ENCODE data around the gene C11orf86. TPM values are rescaled to one million over a fixed set of nuclear protein-coding genes. Genes with fewer than 3 reads are reported as not detected.
"Not testable (repeated sequence)": the region's sequence is repeated elsewhere in the genome, so short reads cannot be mapped to it uniquely, and the experiment has no call there.

The C11orf86 gene
- total and polyA plus RNA-seq, 5 experiments from 2014 or later = not detected

DNA sequence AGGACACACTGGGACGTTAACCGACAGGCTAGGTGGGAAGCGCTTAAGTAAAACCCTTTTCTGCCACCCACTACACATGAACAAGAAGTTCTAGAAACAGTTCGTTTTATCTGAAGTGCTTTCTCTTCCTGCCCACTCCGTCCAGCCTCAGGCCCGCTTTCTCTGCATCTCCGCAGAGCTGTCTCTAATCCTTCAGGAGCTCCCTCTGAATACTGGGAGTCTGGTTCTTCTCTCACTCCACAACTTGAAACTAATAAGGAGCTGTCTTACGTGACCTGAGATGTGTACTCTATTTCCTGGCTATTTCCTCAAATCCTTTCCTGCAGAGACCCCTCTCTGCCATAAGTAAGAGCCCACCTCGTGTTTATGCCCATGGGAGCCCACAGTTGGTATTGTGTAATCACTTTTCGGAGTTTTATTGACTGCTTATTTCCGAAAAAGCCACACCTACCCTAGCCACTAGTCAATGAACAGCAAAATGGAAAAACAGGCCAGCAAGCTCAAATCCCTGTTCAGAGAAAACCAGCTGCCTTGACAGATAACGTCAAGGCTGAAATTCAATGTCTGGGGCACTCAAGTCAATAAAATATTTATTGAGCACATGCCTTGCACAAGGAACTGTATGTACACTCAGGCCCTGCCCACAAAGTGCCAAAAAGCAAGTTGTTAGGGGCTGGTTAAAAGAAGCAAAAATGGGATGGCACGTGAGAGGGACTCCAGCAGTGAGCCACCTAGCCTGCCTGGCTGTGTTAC, 21.8 kb upstream of the C11orf86 start:
- POLR2A ChIA-PET = no interaction called here
- Mint-ChIP-seq H3K4me1 (peaks cover 9 to 14% (median 10%) of the 10 kb centered on the region in 4 donors), H3K27me3 (no peaks in the 10 kb centered on the region), H3K9me3 (no peaks in the 10 kb centered on the region), H3K36me3 (peaks cover 0 to 2% (median 0%) of the 10 kb centered on the region in 3 donors), H3K4me3 (no peak overlapping the region), H3K27ac (peak overlapping the region in 1 of 10 donors; percentile 26)
- DNase-seq (no peak), ATAC-seq (no peak)

GRCh38 chr11:66956689-66957290, 18.3 kb upstream of the C11orf86 start:
- peak in 3 of 10 donors; percentile 9 to 22 (median 12) for DNase-seq
- no peaks in the 10 kb centered on the region for H3K27me3 Mint-ChIP-seq
- peaks cover 0 to 2% (median 0%) of the 10 kb centered on the region in 3 donors for H3K36me3 Mint-ChIP-seq
- H3K4me3 Mint-ChIP-seq = peak overlapping the region; percentile 77 to 90 (median 86)
- no peak for ATAC-seq
- H3K4me1 Mint-ChIP-seq = peaks cover 17 to 23% (median 21%) of the 10 kb centered on the region in 4 donors
- no peaks in the 10 kb centered on the region for H3K9me3 Mint-ChIP-seq
- peak overlapping the region in 9 of 10 donors; percentile 29 to 90 (median 80) for H3K27ac Mint-ChIP-seq
- POLR2A ChIA-PET = interaction anchor here (0.5 kb wide), 1 partner anchor 23 kb away, joined by 3 read pairs; no protein-coding TSS in a partner anchor

GRCh38 chr11:66957971-66958231, 17.2 kb upstream of the C11orf86 start:
- ATAC-seq (peak; percentile 42 to 48), DNase-seq (peak in 1 of 10 donors; percentile 61)
- POLR2A ChIA-PET = interaction anchor here (1.1 kb wide), 1 partner anchor 116 kb away, joined by 3 read pairs; no protein-coding TSS in a partner anchor
- Mint-ChIP-seq H3K4me1 (peaks cover 17 to 23% (median 21%) of the 10 kb centered on the region in 4 donors), H3K9me3 (no peaks in the 10 kb centered on the region), H3K4me3 (peak overlapping the region; percentile 78 to 96 (median 90)), H3K36me3 (peaks cover 0 to 2% (median 0%) of the 10 kb centered on the region in 3 donors), H3K27me3 (no peaks in the 10 kb centered on the region), H3K27ac (peak overlapping the region in 8 of 10 donors; percentile 82 to 95 (median 92))

DNA sequence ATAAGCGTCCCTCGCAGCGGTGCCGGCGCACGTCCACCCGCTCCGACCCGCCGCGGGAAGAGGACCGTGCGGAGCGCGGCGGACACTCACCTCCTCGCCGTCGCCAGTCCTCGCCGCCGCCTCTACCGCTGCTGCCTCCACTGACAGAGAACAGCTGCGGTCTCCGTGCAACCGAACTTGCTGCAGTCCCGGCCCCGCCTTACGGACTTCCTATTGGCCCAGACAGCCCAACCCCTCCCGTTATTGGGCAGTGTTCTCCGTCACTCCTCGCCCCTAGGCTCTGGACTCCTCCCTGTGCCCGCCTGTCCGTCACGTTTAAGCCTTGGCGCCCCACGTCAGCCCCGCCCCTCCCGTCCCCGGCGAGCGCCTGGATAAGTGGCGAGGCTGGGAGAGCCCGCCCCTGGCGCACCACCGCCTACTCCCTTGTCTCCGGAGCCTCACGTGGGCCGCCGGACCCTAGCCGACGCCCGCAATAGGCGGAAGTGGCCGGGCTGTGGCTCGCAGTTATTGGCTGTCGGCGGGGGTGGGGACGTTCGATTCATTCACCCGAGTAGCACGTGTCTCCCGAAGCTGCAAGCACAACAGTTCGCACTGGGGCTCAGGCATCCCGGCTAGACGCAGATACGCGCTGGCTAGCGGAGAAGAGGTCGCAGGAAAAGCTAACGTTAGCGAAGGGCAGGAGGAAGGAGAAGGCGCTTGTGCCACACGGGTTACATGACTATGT, 16.7 kb upstream of the C11orf86 start, which contains the start of gene PC:
Gene PC, minus strand, starts transcription at position 152 of the 724 bp plus-strand sequence. CDS start 86,224 bp downstream, outside the sequence.
- POLR2A ChIA-PET = interaction anchor here (0.6 to 1.6 kb wide), 5 partner anchors 29 to 284 kb away, joined by 3 to 8 read pairs (median 3); partner anchors contain the start of genes KDM2A and RCE1
- Mint-ChIP-seq H3K4me1 (peaks cover 17 to 23% (median 21%) of the 10 kb centered on the region in 4 donors), H3K27ac (peak within 1 kb of the TSS in 9 of 10 donors; percentile 43 to 95 (median 92)), H3K36me3 (peaks cover 0 to 2% (median 0%) of the 10 kb centered on the region in 3 donors), H3K9me3 (no peaks in the 10 kb centered on the region), H3K4me3 (peak within 1 kb of the TSS; percentile 78 to 96 (median 90)), H3K27me3 (no peaks in the 10 kb centered on the region)
- DNase-seq (peak; percentile 90 to 99 (median 96)), ATAC-seq (peak; percentile 94 to 97)

- ATAC-seq = peak in 1 of 2 donors; percentile 4
- no peak for DNase-seq
- peaks cover 0 to 1% (median 0%) of the 10 kb centered on the region in 3 donors for H3K36me3 Mint-ChIP-seq
- H3K9me3 Mint-ChIP-seq = no peaks in the 10 kb centered on the region
- peak overlapping the region; percentile 78 to 96 (median 90) for H3K4me3 Mint-ChIP-seq
- no peaks in the 10 kb centered on the region for H3K27me3 Mint-ChIP-seq
- H3K27ac Mint-ChIP-seq = peak overlapping the region in 9 of 10 donors; percentile 6 to 95 (median 92)
- peaks cover 16 to 23% (median 21%) of the 10 kb centered on the region in 4 donors for H3K4me1 Mint-ChIP-seq
- POLR2A ChIA-PET = interaction anchor here (0.6 to 1.6 kb wide), 5 partner anchors 28 to 285 kb away, joined by 3 to 8 read pairs (median 3); partner anchors contain the start of genes KDM2A and RCE1
These were observed 16.2 kb upstream of the C11orf86 start for GRCh38 chr11:66958956-66959274.

DNA sequence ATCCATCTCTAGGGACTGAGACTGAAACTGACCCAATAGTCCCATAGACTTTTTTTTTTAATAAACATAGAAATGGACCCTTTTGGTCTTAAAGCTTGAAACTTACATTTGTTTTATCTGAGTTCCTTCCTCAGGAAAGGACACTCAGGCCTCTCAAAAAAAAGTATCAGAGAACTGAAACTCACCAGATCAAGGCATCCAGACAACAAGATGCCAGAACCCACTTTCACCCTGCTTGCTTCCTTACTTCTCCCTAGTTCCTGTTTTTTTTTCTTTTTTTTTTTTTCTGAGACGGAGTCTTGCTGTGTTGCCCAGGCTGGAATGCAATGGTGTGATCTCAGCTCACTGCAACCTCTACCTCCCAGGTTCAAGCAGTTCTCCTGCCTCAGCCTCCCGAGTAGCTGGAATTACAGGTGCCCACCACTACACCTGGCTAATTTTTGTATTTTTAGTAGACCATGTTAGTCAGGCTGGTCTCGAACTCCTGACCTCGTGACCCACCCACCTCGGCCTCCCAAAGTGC, 13.4 kb upstream of the C11orf86 start:
- not testable (repeated sequence) for H3K27ac Mint-ChIP-seq, H3K4me3 Mint-ChIP-seq, H3K27me3 Mint-ChIP-seq, DNase-seq, H3K9me3 Mint-ChIP-seq, ATAC-seq, H3K36me3 Mint-ChIP-seq
- H3K4me1 Mint-ChIP-seq = peaks cover 10 to 20% (median 18%) of the 10 kb centered on the region in 4 donors
- POLR2A ChIA-PET = interaction anchor here (0.6 to 0.7 kb wide), 2 partner anchors 259 to 714 kb away, joined by 4 to 5 read pairs; no protein-coding TSS in a partner anchor

- ATAC-seq (no peak), DNase-seq (no peak)
- no peak overlapping the region for H3K27ac Mint-ChIP-seq
- H3K27me3 Mint-ChIP-seq = peaks cover 0 to 5% (median 2%) of the 10 kb centered on the region in 5 donors
- no peaks in the 10 kb centered on the region for H3K36me3 Mint-ChIP-seq
- H3K4me1 Mint-ChIP-seq = peaks cover 8 to 15% (median 14%) of the 10 kb centered on the region in 4 donors
- POLR2A ChIA-PET = interaction anchor here (0.6 to 0.7 kb wide), 2 partner anchors 260 to 715 kb away, joined by 4 to 5 read pairs; no protein-coding TSS in a partner anchor
- H3K4me3 Mint-ChIP-seq = no peak overlapping the region
- H3K9me3 Mint-ChIP-seq = no peaks in the 10 kb centered on the region
These were observed 12.9 kb upstream of the C11orf86 start for GRCh38 chr11:66962247-66962646.

DNA sequence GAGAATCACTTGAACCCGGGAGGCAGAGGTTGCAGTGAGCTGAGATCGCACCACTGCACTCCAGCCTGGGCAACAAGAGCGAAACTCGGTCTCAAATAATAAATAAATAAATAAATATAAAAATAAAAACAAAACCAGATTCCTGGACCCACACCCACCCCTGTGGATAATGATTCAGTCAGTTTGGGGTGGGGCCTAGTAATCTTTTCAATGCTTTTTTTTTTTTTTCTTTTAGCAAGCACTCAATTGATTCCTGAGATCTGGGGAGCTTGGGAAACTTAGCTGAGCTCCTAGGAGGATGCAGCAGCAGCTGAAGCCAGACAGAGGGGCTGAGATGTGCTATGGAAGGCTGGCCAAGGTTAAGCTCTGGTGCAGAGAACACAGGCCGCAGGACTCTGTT, 12.3 kb upstream of the C11orf86 start:
- DNase-seq (no peak), ATAC-seq (no peak)
- peaks cover 8 to 14% (median 10%) of the 10 kb centered on the region in 4 donors for H3K4me1 Mint-ChIP-seq
- POLR2A ChIA-PET = no interaction called here
- no peak overlapping the region for H3K4me3 Mint-ChIP-seq
- peaks cover 0 to 6% (median 2%) of the 10 kb centered on the region in 5 donors for H3K27me3 Mint-ChIP-seq
- no peak overlapping the region for H3K27ac Mint-ChIP-seq
- H3K36me3 Mint-ChIP-seq = no peaks in the 10 kb centered on the region
- H3K9me3 Mint-ChIP-seq = no peaks in the 10 kb centered on the region

GRCh38 chr11:66964495-66964894, 10.6 kb upstream of the C11orf86 start:
- no peaks in the 10 kb centered on the region for H3K36me3 Mint-ChIP-seq
- ATAC-seq = no peak
- POLR2A ChIA-PET = no interaction called here

GRCh38 chr11:66966351-66966750, 8.8 kb upstream of the C11orf86 start:
- H3K27me3 Mint-ChIP-seq = peaks cover 2 to 10% (median 5%) of the 10 kb centered on the region in 5 donors
- H3K36me3 Mint-ChIP-seq = no peaks in the 10 kb centered on the region
- H3K4me3 Mint-ChIP-seq = no peak overlapping the region
- no peak for DNase-seq
- no peak for ATAC-seq
- no peaks in the 10 kb centered on the region for H3K9me3 Mint-ChIP-seq
- no peak overlapping the region for H3K27ac Mint-ChIP-seq
- H3K4me1 Mint-ChIP-seq = peaks cover 0 to 4% (median 2%) of the 10 kb centered on the region in 4 donors
- POLR2A ChIA-PET = no interaction called here

More at GRCh38 chr11:66964495-66964894, 10.6 kb upstream of the C11orf86 start:
- Mint-ChIP-seq H3K9me3 (no peaks in the 10 kb centered on the region), H3K4me1 (peaks cover 0 to 3% (median under 1%) of the 10 kb centered on the region in 4 donors), H3K27me3 (peaks cover 0 to 6% (median 2%) of the 10 kb centered on the region in 5 donors), H3K27ac (no peak overlapping the region), H3K4me3 (no peak overlapping the region)
- no peak for DNase-seq

DNA sequence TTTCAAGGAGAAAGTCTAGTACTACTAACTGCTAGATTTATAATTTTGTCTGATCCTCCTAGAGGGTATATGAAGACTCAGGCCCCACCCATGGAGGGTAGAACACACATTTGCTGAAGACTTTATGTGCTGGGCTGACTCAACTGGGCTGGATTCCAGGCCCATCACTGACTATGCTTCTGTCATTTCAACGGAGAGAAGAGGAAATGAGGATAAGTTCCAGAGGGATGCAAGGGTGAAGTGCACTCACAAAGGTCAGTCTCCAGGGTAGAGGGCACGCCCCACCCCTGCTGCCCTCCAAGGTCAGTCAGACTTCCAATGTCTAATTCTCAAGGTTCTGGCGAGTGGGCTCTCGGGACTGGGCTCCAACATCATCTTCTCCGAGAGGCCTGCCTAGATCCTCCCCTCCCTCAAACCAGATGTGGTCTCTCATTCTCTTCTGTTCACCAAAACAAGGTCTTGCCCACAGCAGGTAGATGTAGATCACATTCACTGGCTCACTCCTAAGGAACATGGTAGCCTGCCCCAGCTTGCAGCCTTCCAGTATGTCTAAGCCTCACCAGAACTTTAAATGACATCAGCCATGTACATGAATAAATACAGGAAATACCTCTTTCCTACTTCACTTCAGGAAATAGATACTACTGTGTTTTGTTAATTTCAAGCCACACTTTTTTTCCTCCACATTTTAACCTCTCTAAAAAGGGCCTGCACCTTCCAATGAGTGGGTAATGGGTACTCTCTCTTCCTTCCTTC, 7.3 kb upstream of the C11orf86 start:
- no peaks in the 10 kb centered on the region for H3K36me3 Mint-ChIP-seq
- H3K4me1 Mint-ChIP-seq = peaks cover 0 to 4% (median 2%) of the 10 kb centered on the region in 4 donors
- H3K9me3 Mint-ChIP-seq = no peaks in the 10 kb centered on the region
- H3K27me3 Mint-ChIP-seq = peaks cover 4 to 15% (median 5%) of the 10 kb centered on the region in 5 donors
- H3K4me3 Mint-ChIP-seq = peak overlapping the region in 1 of 10 donors; percentile 47
- ATAC-seq (no peak), DNase-seq (peak in 1 of 10 donors; percentile 36)
- H3K27ac Mint-ChIP-seq = no peak overlapping the region
- POLR2A ChIA-PET = no interaction called here

Measured in naive thymus-derived CD8-positive, alpha-beta T cell (primary cell).